Measurements from ENCODE around the gene IGF2BP2.

- TF ChIP-seq CTCF (IDR thresholded peaks at IDR 0.05) (no peak), POLR2A (IDR thresholded peaks at IDR 0.05) (no peak)
These were observed 43.1 kb downstream of the IGF2BP2 start for GRCh38 chr3:185781759-185782158.
